ENCODE data around the gene LAMTOR3.
A peak's percentile ranks its signal among the peaks of the same experiment; 100 is the strongest.

The LAMTOR3 gene

GRCh38 chr4:99846891-99847290, 47.3 kb downstream of the LAMTOR3 start:
- Histone ChIP-seq H3K9me3 (ENCODE audit: control insufficient read depth, low read length) (no peaks in the 10 kb centered on the region), H3K4me1 (ENCODE audit: control insufficient read depth, insufficient read depth, low read length) (peaks cover 11% of the 10 kb centered on the region), H3K9ac (ENCODE audit: low read length) (no peak overlapping the region), H3K4me3 (ENCODE audit: low read length) (no peak overlapping the region), H3K27me3 (replicated peaks; ENCODE audit: control insufficient read depth, insufficient read depth, low read length) (no peaks in the 10 kb centered on the region), H3K36me3 (ENCODE audit: control insufficient read depth, insufficient read depth, low read length, severe bottlenecking) (no peaks in the 10 kb centered on the region)
- DNase-seq (ENCODE audit: low read depth): no peak

- Histone ChIP-seq H3K9me3 (ENCODE audit: control insufficient read depth, low read length) (no peaks in the 10 kb centered on the region), H3K27me3 (replicated peaks; ENCODE audit: control insufficient read depth, insufficient read depth, low read length) (no peaks in the 10 kb centered on the region), H3K9ac (ENCODE audit: low read length) (no peak overlapping the region), H3K4me3 (ENCODE audit: low read length) (no peak overlapping the region), H3K36me3 (ENCODE audit: control insufficient read depth, insufficient read depth, low read length, severe bottlenecking) (no peaks in the 10 kb centered on the region), H3K4me1 (ENCODE audit: control insufficient read depth, insufficient read depth, low read length) (peaks cover 11% of the 10 kb centered on the region)
- no peak for DNase-seq (ENCODE audit: low read depth)
These were observed 48.3 kb downstream of the LAMTOR3 start for GRCh38 chr4:99845708-99846469.

DNA sequence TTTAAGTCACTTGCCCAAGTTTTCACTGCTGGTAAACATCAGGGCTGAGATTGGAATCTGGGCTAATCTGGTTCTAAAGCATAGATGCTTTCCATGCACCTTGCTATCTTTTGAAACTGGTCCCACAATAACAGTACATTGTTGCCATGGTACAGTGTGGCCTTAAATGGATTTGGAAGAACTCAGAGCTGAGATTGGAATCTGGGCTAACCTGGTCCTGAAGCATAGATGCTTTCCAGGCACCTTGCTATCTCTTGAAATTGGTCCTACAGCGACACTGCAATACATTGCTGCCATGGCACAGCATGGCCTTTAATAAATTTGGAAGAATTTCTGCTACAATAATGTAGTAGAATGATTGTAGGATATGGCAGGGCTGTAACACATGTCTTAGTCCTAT, 49.0 kb downstream of the LAMTOR3 start:
- H3K4me3 ChIP-seq (ENCODE audit: low read length): no peak overlapping the region
- no peaks in the 10 kb centered on the region for H3K36me3 ChIP-seq (ENCODE audit: control insufficient read depth, insufficient read depth, low read length, severe bottlenecking)
- DNase-seq (ENCODE audit: low read depth): no peak
- H3K27me3 ChIP-seq (replicated peaks; ENCODE audit: control insufficient read depth, insufficient read depth, low read length): no peaks in the 10 kb centered on the region
- peaks cover 11% of the 10 kb centered on the region for H3K4me1 ChIP-seq (ENCODE audit: control insufficient read depth, insufficient read depth, low read length)
- H3K9ac ChIP-seq (ENCODE audit: low read length): no peak overlapping the region
- H3K9me3 ChIP-seq (ENCODE audit: control insufficient read depth, low read length): no peaks in the 10 kb centered on the region

DNA sequence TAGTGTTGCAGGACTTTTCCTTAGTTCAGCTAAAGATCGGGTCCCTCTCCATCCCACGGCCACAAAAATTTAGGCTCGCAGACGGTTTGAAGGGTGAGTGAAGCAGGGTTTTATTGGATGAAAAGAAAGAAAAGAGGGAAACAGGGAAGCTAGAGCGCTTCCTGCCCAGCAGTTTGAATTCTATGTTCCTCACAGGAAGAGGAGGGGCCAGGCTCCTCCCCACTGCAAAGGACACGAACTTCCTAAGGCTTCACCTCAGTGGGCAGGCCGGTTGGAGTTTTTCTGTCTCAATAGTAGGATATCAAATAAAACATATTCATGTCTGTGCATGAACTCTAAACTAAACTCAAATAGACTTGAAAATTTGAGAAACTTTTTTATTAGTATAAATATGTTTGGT, 50.2 kb downstream of the LAMTOR3 start:
- Histone ChIP-seq H3K9me3 (ENCODE audit: control insufficient read depth, low read length) (no peaks in the 10 kb centered on the region), H3K36me3 (ENCODE audit: control insufficient read depth, insufficient read depth, low read length, severe bottlenecking) (no peaks in the 10 kb centered on the region), H3K4me3 (ENCODE audit: low read length) (no peak overlapping the region), H3K27me3 (replicated peaks; ENCODE audit: control insufficient read depth, insufficient read depth, low read length) (no peaks in the 10 kb centered on the region), H3K4me1 (ENCODE audit: control insufficient read depth, insufficient read depth, low read length) (peaks cover 11% of the 10 kb centered on the region), H3K9ac (ENCODE audit: low read length) (no peak overlapping the region)
- DNase-seq (ENCODE audit: low read depth): no peak

GRCh38 chr4:99843413-99843812, 50.8 kb downstream of the LAMTOR3 start:
- no peak for DNase-seq (ENCODE audit: low read depth)
- H3K36me3 ChIP-seq (ENCODE audit: control insufficient read depth, insufficient read depth, low read length, severe bottlenecking): no peaks in the 10 kb centered on the region
- H3K9ac ChIP-seq (ENCODE audit: low read length): no peak overlapping the region
- H3K4me1 ChIP-seq (ENCODE audit: control insufficient read depth, insufficient read depth, low read length): peaks cover 11% of the 10 kb centered on the region
- no peaks in the 10 kb centered on the region for H3K9me3 ChIP-seq (ENCODE audit: control insufficient read depth, low read length)
- H3K27me3 ChIP-seq (replicated peaks; ENCODE audit: control insufficient read depth, insufficient read depth, low read length): no peaks in the 10 kb centered on the region
- no peak overlapping the region for H3K4me3 ChIP-seq (ENCODE audit: low read length)

DNA sequence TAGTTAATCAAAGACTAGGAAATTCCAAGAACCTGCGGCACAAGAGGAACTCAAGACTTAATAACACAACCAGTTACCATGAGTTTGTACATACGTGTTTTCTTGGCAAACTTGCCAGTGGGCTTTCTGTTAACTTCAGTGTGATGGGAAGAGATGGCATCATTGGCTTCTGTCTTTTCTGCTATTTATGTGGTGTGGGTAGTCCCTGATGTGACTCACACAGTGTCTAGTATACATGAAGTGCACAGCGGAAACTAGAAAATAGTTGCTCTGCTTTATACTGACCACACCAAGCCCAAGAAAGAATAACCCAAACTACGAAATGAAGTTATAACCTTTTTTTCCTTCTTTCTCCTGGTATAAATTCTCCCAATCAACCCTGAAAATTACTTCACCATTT, 53.1 kb downstream of the LAMTOR3 start:
- H3K27me3 ChIP-seq (replicated peaks; ENCODE audit: control insufficient read depth, insufficient read depth, low read length): no peaks in the 10 kb centered on the region
- no peaks in the 10 kb centered on the region for H3K9me3 ChIP-seq (ENCODE audit: control insufficient read depth, low read length)
- peaks cover 11% of the 10 kb centered on the region for H3K4me1 ChIP-seq (ENCODE audit: control insufficient read depth, insufficient read depth, low read length)
- no peak overlapping the region for H3K9ac ChIP-seq (ENCODE audit: low read length)
- no peak overlapping the region for H3K4me3 ChIP-seq (ENCODE audit: low read length)
- H3K36me3 ChIP-seq (ENCODE audit: control insufficient read depth, insufficient read depth, low read length, severe bottlenecking): no peaks in the 10 kb centered on the region
- DNase-seq (ENCODE audit: low read depth): no peak

DNA sequence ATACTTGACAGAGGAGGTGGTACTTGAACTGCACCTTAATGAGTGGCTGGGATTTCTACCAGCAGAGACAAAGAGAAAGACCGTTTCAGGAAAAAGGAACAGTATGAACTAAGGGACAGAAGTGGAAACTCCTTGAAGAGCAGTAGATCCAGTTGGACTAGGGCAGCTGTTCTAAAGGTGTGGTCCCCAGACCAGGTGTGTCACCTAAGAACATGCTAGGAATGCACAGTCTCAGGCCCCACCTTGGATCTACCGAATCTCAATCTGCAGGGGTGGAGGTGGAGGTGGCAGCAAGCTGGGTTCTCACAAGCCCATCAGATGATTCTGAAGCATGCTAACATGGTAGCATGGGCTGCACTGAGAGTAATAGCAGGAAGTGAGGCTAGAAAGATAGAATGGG, 55.3 kb downstream of the LAMTOR3 start:
- Histone ChIP-seq H3K9ac (ENCODE audit: low read length) (no peak overlapping the region), H3K27me3 (replicated peaks; ENCODE audit: control insufficient read depth, insufficient read depth, low read length) (no peaks in the 10 kb centered on the region), H3K4me1 (ENCODE audit: control insufficient read depth, insufficient read depth, low read length) (peaks cover 8% of the 10 kb centered on the region), H3K9me3 (ENCODE audit: control insufficient read depth, low read length) (no peaks in the 10 kb centered on the region), H3K4me3 (ENCODE audit: low read length) (no peak overlapping the region), H3K36me3 (ENCODE audit: control insufficient read depth, insufficient read depth, low read length, severe bottlenecking) (no peaks in the 10 kb centered on the region)
- no peak for DNase-seq (ENCODE audit: low read depth)

DNA sequence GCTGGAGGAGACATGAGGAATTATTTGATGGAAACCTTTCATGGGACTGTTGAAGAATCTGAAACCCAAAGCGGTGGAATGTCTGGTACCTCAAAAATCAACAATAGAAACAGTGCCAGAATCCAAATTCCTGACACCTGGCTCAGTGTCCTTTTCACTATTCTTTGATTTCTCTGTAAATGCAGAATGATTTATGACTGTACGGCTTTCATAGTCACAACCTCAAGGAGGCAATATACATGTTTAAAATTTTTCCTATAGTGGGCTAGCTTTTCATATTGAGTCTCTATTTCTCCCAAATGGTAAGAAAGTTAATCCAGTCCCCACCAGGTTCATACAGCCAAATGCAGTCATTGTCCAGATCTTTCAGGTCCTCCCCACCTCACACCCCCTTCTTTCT, 58.3 kb downstream of the LAMTOR3 start:
- H3K9ac ChIP-seq (ENCODE audit: low read length): no peak overlapping the region
- H3K4me3 ChIP-seq (ENCODE audit: low read length): no peak overlapping the region
- H3K9me3 ChIP-seq (ENCODE audit: control insufficient read depth, low read length): no peaks in the 10 kb centered on the region
- DNase-seq (ENCODE audit: low read depth): no peak
- peaks cover 13% of the 10 kb centered on the region for H3K4me1 ChIP-seq (ENCODE audit: control insufficient read depth, insufficient read depth, low read length)
- H3K36me3 ChIP-seq (ENCODE audit: control insufficient read depth, insufficient read depth, low read length, severe bottlenecking): no peaks in the 10 kb centered on the region
- H3K27me3 ChIP-seq (replicated peaks; ENCODE audit: control insufficient read depth, insufficient read depth, low read length): no peaks in the 10 kb centered on the region

DNA sequence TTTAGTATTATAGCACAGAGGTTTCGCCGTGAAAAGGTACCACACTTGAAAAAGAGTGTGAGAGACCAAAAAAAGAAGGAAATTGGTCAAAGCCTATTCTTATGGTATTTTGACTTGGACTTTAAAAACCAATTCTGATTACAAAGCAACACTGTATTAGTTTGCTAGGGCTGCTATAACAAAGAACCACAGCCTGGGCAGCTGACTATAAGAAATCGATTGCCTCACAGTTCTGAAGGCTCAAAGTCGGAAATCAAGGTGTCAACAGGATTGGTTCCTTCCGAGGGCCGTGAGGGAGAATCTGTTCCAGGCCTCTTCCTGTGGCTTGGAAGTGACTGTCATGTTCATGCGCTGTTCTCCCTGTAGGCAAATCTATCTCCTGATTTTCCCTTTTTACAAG, 59.7 kb downstream of the LAMTOR3 start:
- Histone ChIP-seq H3K27me3 (replicated peaks; ENCODE audit: control insufficient read depth, insufficient read depth, low read length) (no peaks in the 10 kb centered on the region), H3K4me1 (ENCODE audit: control insufficient read depth, insufficient read depth, low read length) (peaks cover 13% of the 10 kb centered on the region), H3K9ac (ENCODE audit: low read length) (no peak overlapping the region), H3K9me3 (ENCODE audit: control insufficient read depth, low read length) (no peaks in the 10 kb centered on the region), H3K4me3 (ENCODE audit: low read length) (no peak overlapping the region), H3K36me3 (ENCODE audit: control insufficient read depth, insufficient read depth, low read length, severe bottlenecking) (no peaks in the 10 kb centered on the region)
- no peak for DNase-seq (ENCODE audit: low read depth)

DNA sequence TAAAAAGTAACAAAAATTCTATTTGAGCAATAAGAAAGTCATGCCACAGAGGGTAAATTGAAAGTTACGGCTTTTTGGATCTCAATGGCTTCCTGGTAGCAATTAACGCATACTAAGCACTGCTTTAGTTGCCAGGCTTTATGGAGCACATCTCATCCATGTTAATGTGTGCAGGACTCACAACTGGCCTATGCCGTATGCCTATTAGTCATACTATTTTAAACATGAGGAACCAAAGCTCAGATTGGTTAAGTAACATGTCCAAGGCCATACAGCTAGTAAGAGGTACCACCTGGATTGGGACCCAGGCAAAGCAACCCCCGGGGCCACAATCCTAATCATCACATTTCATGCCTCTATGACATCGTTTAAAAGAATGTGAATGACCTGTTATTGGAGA, 60.5 kb downstream of the LAMTOR3 start:
- no peaks in the 10 kb centered on the region for H3K27me3 ChIP-seq (replicated peaks; ENCODE audit: control insufficient read depth, insufficient read depth, low read length)

DNA sequence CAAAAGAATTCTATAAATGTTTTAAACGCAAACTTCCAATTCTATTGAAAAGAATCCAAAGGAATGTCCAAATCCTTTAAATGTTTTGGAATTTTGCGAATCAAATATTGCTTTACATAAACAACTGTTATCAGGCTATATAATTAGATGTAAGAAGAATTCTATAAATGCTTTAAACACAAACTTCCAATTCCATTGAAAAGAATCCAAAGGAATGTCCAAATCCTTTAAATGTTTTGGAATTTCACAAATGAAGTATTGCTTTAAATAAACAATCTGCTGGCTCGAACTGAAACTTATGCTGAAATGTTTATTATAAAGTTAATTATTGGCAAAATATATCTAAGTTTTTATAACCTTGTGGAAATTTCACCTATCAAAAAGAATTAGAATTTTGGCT, 61.5 kb downstream of the LAMTOR3 start:
- Histone ChIP-seq H3K36me3 (ENCODE audit: control insufficient read depth, insufficient read depth, low read length, severe bottlenecking) (no peaks in the 10 kb centered on the region), H3K27me3 (replicated peaks; ENCODE audit: control insufficient read depth, insufficient read depth, low read length) (no peaks in the 10 kb centered on the region), H3K4me1 (ENCODE audit: control insufficient read depth, insufficient read depth, low read length) (peaks cover 15% of the 10 kb centered on the region), H3K9ac (ENCODE audit: low read length) (no peak overlapping the region), H3K4me3 (ENCODE audit: low read length) (no peak overlapping the region), H3K9me3 (ENCODE audit: control insufficient read depth, low read length) (no peaks in the 10 kb centered on the region)
- peak; percentile 45 for DNase-seq (ENCODE audit: low read depth)

More for the DNA sequence above, 60.5 kb downstream of the LAMTOR3 start:
- Histone ChIP-seq H3K9me3 (ENCODE audit: control insufficient read depth, low read length) (no peaks in the 10 kb centered on the region), H3K4me3 (ENCODE audit: low read length) (no peak overlapping the region), H3K36me3 (ENCODE audit: control insufficient read depth, insufficient read depth, low read length, severe bottlenecking) (no peaks in the 10 kb centered on the region), H3K4me1 (ENCODE audit: control insufficient read depth, insufficient read depth, low read length) (peaks cover 13% of the 10 kb centered on the region), H3K9ac (ENCODE audit: low read length) (no peak overlapping the region)
- no peak for DNase-seq (ENCODE audit: low read depth)

DNA sequence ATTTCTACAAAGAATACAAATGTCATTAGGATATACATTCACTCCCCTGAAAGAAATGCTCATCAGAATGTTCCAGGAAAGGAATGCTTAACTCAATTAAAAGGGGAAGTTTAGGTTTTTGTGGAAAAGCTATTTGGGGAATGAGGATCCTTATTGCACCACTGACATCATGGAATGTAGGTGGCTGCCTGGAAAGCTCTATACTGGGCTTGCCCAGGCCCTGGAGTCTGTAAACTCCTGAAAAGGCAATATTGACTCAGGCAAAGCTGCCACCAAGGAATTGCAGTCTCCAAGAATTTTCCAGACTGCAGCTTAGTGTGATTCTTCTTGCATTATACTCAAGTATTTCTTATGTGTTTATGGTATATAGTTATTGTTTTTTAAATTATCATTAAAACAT, 61.9 kb downstream of the LAMTOR3 start:
- H3K9me3 ChIP-seq (ENCODE audit: control insufficient read depth, low read length): no peaks in the 10 kb centered on the region
- H3K4me1 ChIP-seq (ENCODE audit: control insufficient read depth, insufficient read depth, low read length): peaks cover 18% of the 10 kb centered on the region
- no peaks in the 10 kb centered on the region for H3K36me3 ChIP-seq (ENCODE audit: control insufficient read depth, insufficient read depth, low read length, severe bottlenecking)
- peak; percentile 60 for DNase-seq (ENCODE audit: low read depth)
- H3K27me3 ChIP-seq (replicated peaks; ENCODE audit: control insufficient read depth, insufficient read depth, low read length): no peaks in the 10 kb centered on the region
- H3K9ac ChIP-seq (ENCODE audit: low read length): no peak overlapping the region
- H3K4me3 ChIP-seq (ENCODE audit: low read length): no peak overlapping the region

All from adipocyte (in vitro differentiated cells).